Kidney glomerular epithelial cell (primary cell): ENCODE measurements around the gene TTC1.
"Not testable (repeated sequence)": the region's sequence is repeated elsewhere in the genome, so short reads cannot be mapped to it uniquely, and the experiment has no call there.

Experiments
- DNase-seq: peaks from one replicate; lab custom pipeline; 2025; lab: John Stamatoyannopoulos, UW

The TTC1 gene, protein sequence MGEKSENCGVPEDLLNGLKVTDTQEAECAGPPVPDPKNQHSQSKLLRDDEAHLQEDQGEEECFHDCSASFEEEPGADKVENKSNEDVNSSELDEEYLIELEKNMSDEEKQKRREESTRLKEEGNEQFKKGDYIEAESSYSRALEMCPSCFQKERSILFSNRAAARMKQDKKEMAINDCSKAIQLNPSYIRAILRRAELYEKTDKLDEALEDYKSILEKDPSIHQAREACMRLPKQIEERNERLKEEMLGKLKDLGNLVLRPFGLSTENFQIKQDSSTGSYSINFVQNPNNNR

DNA sequence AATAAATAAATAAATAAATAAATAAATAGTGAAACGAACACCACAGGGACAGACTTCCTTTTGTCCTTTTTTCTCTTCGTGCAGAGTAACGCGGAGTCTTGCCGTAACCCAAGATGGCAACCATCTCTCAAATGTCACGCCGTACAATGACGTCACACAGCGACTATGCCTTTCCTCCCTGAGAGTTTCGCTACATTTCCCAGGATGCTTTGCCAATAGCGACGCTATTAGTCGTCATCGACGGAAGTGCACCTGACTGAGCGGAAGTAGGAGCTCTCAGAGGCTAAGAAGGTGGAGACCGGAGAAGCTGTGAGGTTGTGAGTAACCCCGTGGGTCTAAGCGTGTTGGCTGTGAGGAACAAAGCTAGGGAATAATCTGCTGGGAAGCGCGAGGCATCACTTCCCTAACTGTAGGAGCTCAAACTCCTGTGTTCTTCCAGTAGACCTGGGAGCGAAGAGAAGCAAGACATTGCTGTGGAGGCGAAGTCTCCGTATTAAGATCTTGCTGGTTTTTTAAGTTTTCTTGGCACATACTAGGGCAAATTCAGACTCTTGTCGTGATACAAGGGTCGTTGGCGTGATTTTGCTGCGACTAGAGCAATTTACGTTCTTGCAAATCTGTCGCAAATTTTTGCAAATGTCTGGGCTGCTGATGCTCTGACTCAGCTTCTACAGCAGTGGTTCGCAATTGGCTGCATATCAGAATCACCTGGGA, at the start of gene TTC1:
Gene TTC1, plus strand, starts transcription at position 263 of the 714 bp plus-strand sequence. CDS start 1,390 bp downstream, outside the sequence.
- DNase-seq, result peak; percentile 97

DNA sequence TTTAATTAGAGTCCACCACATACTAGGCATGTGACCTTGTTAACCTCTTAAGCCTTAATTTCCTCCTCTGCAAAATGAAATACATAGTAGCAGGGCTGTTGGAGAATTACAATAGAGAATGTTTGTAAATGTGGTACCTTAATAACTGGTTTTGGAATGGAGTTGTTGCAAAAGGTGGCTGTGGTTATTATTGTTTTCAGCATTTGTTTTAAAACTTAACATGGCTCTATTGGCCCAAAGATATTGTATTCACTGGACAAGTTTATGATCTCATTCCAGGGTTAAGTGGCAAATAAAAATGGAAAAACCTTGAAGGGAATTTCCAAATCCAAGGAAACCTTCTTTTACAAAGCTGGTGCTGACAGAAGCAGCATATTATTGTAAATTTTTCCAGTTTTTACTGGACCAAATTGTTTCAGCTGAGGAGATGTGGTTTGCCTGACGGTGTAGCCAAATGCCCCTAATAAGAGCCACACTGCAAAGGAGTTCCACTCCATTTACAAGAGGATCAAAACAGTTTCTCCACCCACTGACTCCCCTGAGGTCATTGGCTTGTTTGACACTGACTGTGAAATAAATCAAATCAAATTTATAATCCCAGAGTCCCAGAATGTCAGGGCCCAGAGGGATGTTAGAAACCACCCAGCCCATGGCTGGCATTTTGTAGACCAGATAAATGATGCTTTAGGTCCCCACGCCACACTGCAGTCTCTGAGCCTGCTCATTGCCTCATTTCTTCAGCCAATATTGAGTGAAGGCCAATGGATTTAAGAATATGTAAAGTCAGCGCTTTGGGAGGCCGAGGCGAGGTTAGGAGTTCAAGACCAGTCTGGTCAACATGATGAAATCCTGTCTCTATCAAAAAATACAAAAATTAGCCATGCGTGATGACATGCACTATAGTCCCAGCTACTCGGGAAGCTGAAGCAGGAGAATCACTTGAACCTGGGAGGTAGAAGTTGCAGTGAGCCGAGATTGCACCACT, 47.5 kb upstream of the TTC1 start:
- DNase-seq, result no peak

DNA sequence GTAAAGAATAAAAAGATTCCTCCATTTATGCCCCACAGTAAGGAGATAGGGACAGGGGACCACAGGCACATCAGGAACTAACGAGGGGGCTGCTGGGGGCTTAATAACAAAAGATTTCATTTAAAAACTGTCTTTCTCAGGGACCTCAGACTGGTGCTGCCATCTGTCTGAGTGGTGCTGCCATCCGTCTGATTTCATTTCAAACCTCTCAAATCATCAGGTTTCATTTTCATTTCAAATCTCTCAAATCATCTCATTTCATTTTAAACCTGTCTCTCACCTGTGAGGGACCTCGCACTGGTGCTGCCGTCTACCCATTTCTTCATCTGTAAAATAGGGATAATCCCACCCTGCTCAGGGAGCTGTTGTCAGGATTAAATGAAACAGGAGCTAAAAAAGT, 46.7 kb upstream of the TTC1 start:
- no peak for DNase-seq

- DNase-seq, result no peak
Observed at GRCh38 chr5:159963935-159964334, 45.0 kb upstream of the TTC1 start.

DNA sequence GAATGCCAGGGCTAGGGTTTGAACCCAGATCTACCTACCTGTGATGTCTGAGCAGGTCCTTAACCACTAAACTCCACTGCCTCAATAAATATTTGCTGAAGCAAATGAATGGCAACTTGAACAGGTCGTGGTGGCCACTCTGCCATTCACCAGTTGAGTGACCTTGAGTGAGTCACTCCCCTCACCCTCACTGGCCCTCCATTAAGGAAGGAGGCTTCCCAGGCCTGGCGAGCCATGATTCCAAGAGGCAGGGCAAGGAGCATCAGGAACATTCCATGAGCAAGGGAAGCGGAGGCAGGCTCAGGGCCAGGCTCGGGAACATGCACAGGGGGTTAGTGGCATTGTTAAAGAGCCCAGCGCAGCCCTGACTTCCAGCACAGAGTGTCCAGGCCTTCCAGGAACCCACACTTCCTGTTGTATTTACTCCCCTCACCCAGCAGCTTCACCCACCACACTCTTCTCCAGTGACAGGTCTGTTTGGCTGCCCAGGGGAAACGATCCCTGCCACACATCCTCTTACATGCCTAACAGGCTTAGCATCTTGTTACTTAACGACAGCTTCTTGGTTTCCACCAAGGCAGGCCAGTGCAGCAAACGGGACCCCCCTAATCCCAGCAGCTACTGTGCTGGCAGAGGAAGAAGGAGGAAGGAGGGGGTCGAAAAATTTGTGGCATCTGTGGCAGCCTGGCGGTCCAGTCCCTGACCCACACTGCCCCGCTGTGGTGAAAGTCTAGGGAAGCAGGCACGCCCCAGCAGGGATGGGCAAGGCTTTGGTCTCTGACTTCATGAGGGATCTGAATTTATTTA, 43.7 kb upstream of the TTC1 start:
- peak; percentile 19 for DNase-seq

DNA sequence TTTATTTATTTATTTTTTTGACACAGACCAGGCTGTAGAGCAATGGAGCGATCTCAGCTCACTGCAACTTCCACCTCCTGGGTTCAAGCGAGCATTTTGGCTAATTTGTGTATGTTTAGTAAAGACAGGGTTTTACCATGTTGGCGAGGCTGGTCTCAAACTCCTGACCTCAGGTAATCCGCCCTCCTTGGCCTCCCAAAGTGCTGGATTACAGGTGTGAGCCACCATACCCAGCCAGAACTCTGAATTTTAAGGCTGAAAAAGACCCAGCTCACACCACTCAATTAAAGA, 43.2 kb upstream of the TTC1 start:
- not testable (repeated sequence) for DNase-seq

DNA sequence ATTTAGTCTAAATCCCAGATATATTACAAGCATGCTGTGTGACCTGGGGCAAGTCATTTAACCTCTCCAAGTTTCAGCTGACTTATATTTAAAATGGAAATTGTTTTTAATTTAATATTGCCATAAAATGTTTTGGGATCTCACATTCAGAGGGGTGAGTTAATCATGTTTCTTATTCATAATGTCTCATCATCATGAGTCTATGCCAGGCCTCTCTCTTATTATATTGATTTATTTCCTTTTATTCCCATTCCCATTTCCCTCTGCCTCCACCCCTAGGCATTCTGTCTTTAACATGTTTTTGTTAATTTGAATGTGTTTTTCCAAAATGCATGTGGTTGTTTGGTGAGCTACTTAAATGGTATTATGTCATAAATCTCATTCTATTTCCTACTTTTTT, 39.0 kb upstream of the TTC1 start:
- no peak for DNase-seq

GRCh38 chr5:159971038-159971437, 37.9 kb upstream of the TTC1 start:
- no peak for DNase-seq

- no peak for DNase-seq
Observed at GRCh38 chr5:159971514-159971913, 37.4 kb upstream of the TTC1 start.

- DNase-seq, result no peak
Observed at GRCh38 chr5:159971931-159972461, 36.9 kb upstream of the TTC1 start.

DNA sequence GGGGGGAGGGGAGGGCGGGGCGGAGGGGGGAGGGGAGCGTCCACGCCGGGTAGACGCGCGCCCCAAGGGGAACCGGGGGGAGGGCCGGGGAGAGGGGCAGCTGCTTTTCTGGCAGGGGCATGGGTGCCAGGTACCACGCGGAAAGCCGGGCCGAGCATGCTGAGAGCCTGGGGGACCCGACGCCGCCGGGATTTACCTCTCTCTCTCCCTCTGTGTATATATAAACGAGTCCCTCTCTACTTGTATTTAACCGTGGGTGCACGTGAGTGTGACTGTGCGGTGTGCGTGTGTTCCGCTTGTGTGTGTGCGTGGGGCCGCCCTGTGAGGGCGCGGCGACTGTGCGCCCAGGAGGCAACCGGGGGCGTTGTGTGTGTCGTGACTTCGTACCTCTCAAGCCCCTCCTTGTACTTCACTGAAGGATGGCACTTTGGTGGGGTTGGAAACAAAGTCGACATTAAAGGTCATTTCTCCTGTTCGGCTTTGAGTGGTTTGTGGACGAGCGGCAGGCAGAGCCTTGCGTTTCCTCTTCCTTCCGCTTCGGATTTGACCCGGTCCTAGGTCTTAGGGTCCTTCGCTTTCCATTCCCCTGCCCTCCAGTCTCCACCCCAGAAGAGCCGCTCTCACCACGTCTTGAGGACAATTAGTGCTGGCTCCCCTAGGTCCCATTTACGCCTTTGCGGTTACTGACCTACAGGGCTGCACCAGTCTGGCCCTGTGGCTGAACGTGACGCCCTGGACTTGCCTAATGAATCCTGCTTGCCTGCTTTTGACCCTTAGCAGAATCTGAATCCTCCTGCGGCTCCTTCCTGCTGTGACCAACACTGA, 36.2 kb upstream of the TTC1 start:
- DNase-seq, result no peak

DNA sequence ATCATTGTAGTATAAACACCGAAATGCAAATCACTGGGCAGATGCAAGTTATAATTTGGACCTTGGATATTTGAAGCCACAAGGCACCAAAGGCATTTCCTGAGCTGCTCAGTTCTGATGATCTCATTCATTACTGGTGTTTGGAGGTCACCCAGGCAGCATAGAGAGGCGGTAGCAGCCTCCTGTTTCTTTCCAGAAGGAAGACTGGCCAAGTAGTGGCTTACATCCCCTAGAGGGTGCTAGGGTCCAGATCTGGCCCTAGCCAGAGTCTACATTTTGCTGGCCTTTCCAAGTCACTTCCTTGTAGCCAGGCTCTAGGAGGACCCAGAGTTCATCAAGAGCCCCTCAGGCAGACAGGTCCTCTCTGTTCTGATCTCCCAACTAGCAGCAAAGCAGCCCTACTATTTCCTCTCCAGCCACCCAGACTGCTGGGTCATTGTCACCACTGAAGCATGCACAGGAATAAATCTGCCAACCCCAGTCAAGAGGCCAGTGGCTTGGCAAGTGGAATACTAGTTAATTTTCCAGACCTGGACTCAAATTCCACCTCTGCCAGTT, 33.4 kb upstream of the TTC1 start:
- DNase-seq, result peak; percentile 65

DNA sequence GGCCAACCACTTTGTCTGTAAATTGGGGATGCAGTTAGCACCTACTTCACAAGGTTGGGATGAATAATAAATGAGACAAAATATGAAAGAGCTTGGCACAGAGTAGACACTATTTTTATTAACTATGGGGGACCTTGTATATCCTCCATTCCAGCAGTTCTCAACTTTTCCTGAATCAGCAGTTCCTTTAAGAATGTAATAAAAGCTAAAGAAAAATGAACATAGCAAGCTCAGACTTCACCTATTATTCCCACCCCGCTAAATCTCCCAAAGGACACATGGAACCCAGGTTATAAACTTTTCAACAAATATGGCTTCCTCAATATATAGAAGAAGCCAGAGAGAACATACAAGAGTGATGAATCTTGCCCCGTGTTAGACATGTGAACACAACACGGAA, 32.0 kb upstream of the TTC1 start:
- no peak for DNase-seq

GRCh38 chr5:159978358-159978757, 30.6 kb upstream of the TTC1 start:
- no peak for DNase-seq

GRCh38 chr5:159982421-159983173, 26.3 kb upstream of the TTC1 start:
- no peak for DNase-seq

DNA sequence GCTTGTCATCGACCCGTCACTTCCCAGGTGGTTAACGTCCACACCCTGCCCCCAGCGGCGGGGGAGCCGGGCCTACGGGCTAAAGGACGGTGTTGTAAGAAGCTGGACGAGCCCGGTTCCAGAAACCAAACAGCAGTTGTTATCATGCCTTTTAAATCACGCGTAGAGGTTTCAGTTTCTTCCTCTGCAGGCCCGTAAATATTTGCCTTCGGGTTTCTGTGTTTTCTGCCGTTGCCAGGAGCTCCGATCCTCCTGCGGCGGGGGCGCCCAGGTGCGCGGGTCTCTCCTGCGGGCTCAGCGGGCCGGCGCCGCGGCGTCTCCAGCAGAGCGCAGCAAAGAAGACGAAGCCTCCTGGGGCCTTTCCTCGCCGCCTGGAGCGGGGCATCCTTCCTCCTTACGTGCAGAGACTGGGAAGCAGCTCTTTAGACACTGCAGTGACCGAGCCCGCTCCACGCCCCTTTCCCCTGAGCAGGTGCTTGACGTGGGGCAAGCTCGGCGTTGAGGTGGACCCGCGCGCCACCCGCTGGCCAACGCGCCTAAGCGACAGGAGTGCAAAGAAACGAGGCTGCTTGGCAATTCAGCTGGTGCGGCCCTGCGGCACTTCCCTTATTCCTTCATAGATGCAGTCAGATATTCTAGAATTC, 21.8 kb upstream of the TTC1 start:
- DNase-seq, result peak; percentile 77

GRCh38 chr5:159990506-159990905, 18.4 kb upstream of the TTC1 start:
- DNase-seq, result no peak

DNA sequence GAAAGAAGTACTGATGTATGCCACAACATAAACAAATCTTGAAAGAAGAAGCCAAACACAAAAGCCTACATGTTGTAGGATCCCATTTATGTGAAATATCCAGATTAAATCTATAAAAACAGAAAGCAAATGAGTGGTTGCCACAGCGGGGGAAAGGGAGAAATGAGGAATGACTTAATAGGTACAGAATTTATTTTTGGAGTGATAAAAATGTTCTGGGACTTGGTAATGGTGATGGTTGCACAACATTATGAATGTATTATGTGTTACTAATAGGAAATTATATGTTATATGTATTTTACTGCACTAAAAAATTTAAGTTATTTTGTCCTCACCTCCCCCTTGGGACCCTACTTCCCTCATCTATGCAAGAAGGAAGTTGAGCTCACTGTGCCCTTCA, 16.4 kb upstream of the TTC1 start:
- DNase-seq, result no peak

GRCh38 chr5:159993194-159993593, 15.7 kb upstream of the TTC1 start:
- no peak for DNase-seq
